OCI-LY3 (cell line): Measurements from ENCODE around the gene LPP.
A peak's percentile ranks its signal among the peaks of the same experiment; 100 is the strongest.

Experiments used
- H2AFZ ChIP-seq: fragments of 200-600, 300-600 bp; shearing (Covaris generic); 2 replicates; pipeline ENCODE4 v1.6.0; 2014; ENCODE audit warnings: antibody characterized with exemption, low read depth, low read length
- H3K27ac ChIP-seq: fragments of 200-600, 300-600 bp; sonication (generic); 2 replicates; pipeline ENCODE4 v1.5.1; 2014; ENCODE audit warnings: mild to moderate bottlenecking, low read length, moderate library complexity, mixed read lengths
- H3K27me3 ChIP-seq: fragments of 200-600, 300-600 bp; sonication (generic); 2 replicates; pipeline ENCODE4 v1.6.1; 2014; ENCODE audit warnings: low read depth, low read length, mixed read lengths
- H3K36me3 ChIP-seq: fragments of 200-600, 300-600 bp; sonication (generic); replicated peaks from 2 replicates; pipeline ENCODE3; 2014; ENCODE audit warnings: low read depth, low read length, mixed read lengths
- H3K4me1 ChIP-seq: fragments of 300-600, 200-600 bp; sonication (generic); 2 replicates; pipeline ENCODE4 v1.6.1; 2014; ENCODE audit warnings: low read length, mixed read lengths
- H3K4me2 ChIP-seq: fragments of 200-600, 300-600 bp; sonication (generic); 2 replicates; pipeline ENCODE4 v1.6.1; 2014; ENCODE audit warnings: low read length, mixed read lengths
- H3K4me3 ChIP-seq: fragments of 300-600, 200-600 bp; sonication (generic); 2 replicates; pipeline ENCODE4 v1.5.1; 2014; ENCODE audit warnings: antibody characterized with exemption, mild to moderate bottlenecking, low read length, moderate library complexity
- H3K79me2 ChIP-seq: fragments of 300-600, 200-600 bp; shearing (Covaris generic); 2 replicates; pipeline ENCODE4 v1.6.1; 2014; ENCODE audit warnings: mild to moderate bottlenecking, low read length, mixed read lengths
- H3K9ac ChIP-seq: fragments of 300-600, 200-600 bp; shearing (Covaris generic); 2 replicates; pipeline ENCODE4 v1.6.0; 2014; ENCODE audit warnings: mild to moderate bottlenecking, low read length, moderate library complexity
- H3K9me3 ChIP-seq: fragments of 200-600, 300-600 bp; shearing (Covaris generic); 2 replicates; pipeline ENCODE4 v1.6.1; 2014; ENCODE audit warnings: low read length, mixed read lengths; ENCODE audit not compliant: insufficient read depth
- H4K20me1 ChIP-seq: fragments of 200-600, 300-600 bp; sonication (generic); 2 replicates; pipeline ENCODE4 v1.6.1; 2016; ENCODE audit warnings: low read length, mixed read lengths; ENCODE audit not compliant: insufficient read depth
- CTCF ChIP-seq: fragments of 200-600, 300-600 bp; sonication (generic); IDR thresholded peaks from 2 replicates; pipeline ENCODE4 v1.5.1; 2014; ENCODE audit warnings: antibody characterized with exemption, low read length, low read depth
- EZH2phosphoT487 ChIP-seq: fragments of 200-600 bp; shearing (Covaris generic); IDR thresholded peaks from 2 replicates; pipeline ENCODE4 v1.6.1; 2018; ENCODE audit warnings: antibody characterized with exemption, mixed run types, low read depth

Gene LPP

GRCh38 chr3:188338086-188338485 lies 184.1 kb downstream of the LPP start:
- no peak overlapping the region for H2AFZ ChIP-seq
- peaks cover 42% of the 10 kb centered on the region for H3K4me1 ChIP-seq
- H3K9ac ChIP-seq = no peak overlapping the region
- no peaks in the 10 kb centered on the region for H3K36me3 ChIP-seq
- no peaks in the 10 kb centered on the region for H3K9me3 ChIP-seq
- no peaks in the 10 kb centered on the region for H3K79me2 ChIP-seq
- no peak overlapping the region for H3K4me2 ChIP-seq
- no peaks in the 10 kb centered on the region for H4K20me1 ChIP-seq
- no peak overlapping the region for H3K27ac ChIP-seq
- TF ChIP-seq CTCF (no peak), EZH2phosphoT487 (no peak)
- no peaks in the 10 kb centered on the region for H3K27me3 ChIP-seq
- no peak overlapping the region for H3K4me3 ChIP-seq

GRCh38 chr3:188339410-188340295 lies 185.7 kb downstream of the LPP start:
- Histone ChIP-seq H4K20me1 (no peaks in the 10 kb centered on the region), H3K79me2 (no peaks in the 10 kb centered on the region)

GRCh38 chr3:188341501-188341900 lies 187.5 kb downstream of the LPP start:
- Histone ChIP-seq H4K20me1 (no peaks in the 10 kb centered on the region), H3K9ac (0 out of 2 replicates have a peak overlapping the region, but pooled peaks have one; percentile 0), H3K4me1 (peaks cover 70% of the 10 kb centered on the region), H3K4me2 (peak overlapping the region; percentile 69; the same call in 1 of the 2 replicates), H3K79me2 (no peaks in the 10 kb centered on the region), H2AFZ (no peak overlapping the region), H3K27me3 (no peaks in the 10 kb centered on the region), H3K4me3 (no peak overlapping the region), H3K9me3 (no peaks in the 10 kb centered on the region), H3K36me3 (no peaks in the 10 kb centered on the region), H3K27ac (no peak overlapping the region)
- TF ChIP-seq EZH2phosphoT487 (no peak), CTCF (no peak)

More at GRCh38 chr3:188339410-188340295, 185.7 kb downstream of the LPP start:
- H3K36me3 ChIP-seq = no peaks in the 10 kb centered on the region
- peak overlapping the region; percentile 52 for H3K4me3 ChIP-seq
- no peak for TF ChIP-seq EZH2phosphoT487
- no peak for TF ChIP-seq CTCF
- peak overlapping the region; percentile 49; the same call in 1 of the 2 replicates for H3K9ac ChIP-seq
- H3K9me3 ChIP-seq = no peaks in the 10 kb centered on the region
- H3K4me2 ChIP-seq = peak overlapping the region; percentile 69
- peak overlapping the region; percentile 70 for H3K27ac ChIP-seq
- H3K27me3 ChIP-seq = no peaks in the 10 kb centered on the region
- H3K4me1 ChIP-seq = peaks cover 58% of the 10 kb centered on the region
- H2AFZ ChIP-seq = peak overlapping the region; percentile 47

GRCh38 chr3:188342991-188343732 lies 189.2 kb downstream of the LPP start:
- H3K4me1 ChIP-seq = peaks cover 70% of the 10 kb centered on the region
- peak overlapping the region; percentile 47 for H3K27ac ChIP-seq
- TF ChIP-seq CTCF (no peak), EZH2phosphoT487 (no peak)
- peak overlapping the region; percentile 29 for H3K9ac ChIP-seq
- H3K4me3 ChIP-seq = peak overlapping the region; percentile 53
- peak overlapping the region; percentile 71 for H3K4me2 ChIP-seq
- H4K20me1 ChIP-seq = no peaks in the 10 kb centered on the region
- no peaks in the 10 kb centered on the region for H3K79me2 ChIP-seq
- H3K27me3 ChIP-seq = no peaks in the 10 kb centered on the region
- H3K9me3 ChIP-seq = no peaks in the 10 kb centered on the region
- H3K36me3 ChIP-seq = no peaks in the 10 kb centered on the region
- no peak overlapping the region for H2AFZ ChIP-seq
